ENCODE measurements around the gene SCNM1.

DNA sequence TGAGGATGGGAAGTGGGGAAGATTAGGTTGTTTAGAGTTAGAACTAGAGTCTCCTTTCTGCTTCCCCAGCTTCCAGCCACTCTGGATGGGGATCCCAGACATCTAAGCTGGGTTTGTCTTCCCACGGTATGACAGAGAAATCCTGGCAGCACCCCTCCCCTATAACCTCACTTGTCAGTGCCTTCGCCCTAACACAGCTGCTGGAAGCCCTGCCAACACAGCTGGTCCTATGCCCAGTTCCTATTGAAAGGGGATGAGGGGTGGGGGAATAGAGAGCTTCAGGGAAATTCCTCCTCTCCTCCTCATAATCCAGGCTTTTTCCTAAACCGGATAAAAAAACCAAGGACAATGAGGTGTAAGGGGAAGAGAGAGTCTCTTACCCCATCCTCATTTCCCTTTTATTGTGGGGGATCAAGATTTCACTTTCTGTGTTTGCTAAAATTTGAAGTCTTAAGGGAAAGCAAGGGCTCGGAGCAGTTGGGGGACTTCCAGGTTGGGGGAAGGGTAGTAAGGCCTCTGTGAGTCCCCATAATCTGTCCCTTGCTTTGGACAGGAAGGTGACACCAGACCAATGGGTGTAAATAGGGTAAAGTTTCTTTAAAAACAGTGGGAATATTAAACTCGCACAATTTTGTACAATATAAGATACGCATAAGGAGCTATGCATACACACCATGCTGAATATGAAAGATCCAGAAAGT, 9.2 kb downstream of the SCNM1 start:
- TF ChIP-seq, protein P1, sequence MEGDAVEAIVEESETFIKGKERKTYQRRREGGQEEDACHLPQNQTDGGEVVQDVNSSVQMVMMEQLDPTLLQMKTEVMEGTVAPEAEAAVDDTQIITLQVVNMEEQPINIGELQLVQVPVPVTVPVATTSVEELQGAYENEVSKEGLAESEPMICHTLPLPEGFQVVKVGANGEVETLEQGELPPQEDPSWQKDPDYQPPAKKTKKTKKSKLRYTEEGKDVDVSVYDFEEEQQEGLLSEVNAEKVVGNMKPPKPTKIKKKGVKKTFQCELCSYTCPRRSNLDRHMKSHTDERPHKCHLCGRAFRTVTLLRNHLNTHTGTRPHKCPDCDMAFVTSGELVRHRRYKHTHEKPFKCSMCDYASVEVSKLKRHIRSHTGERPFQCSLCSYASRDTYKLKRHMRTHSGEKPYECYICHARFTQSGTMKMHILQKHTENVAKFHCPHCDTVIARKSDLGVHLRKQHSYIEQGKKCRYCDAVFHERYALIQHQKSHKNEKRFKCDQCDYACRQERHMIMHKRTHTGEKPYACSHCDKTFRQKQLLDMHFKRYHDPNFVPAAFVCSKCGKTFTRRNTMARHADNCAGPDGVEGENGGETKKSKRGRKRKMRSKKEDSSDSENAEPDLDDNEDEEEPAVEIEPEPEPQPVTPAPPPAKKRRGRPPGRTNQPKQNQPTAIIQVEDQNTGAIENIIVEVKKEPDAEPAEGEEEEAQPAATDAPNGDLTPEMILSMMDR (conservative IDR thresholded peaks at IDR 0.05; ENCODE audit: low read depth in 2 of 2), result no peak
- TF ChIP-seq JUNB (IDR thresholded peaks at IDR 0.05; ENCODE audit: unreplicated experiment) (no peak), POLR2AphosphoS5 (IDR thresholded peaks at IDR 0.05; ENCODE audit: low read depth) (no peak), EZH2 (IDR thresholded peaks at IDR 0.05; ENCODE audit: low read depth, unreplicated experiment) (no peak)

Data from GM23338 (cell line).